Measurements from ENCODE around the gene DYNC2LI1. TPM values are rescaled to one million over a fixed set of nuclear protein-coding genes. Genes with fewer than 3 reads are reported as not detected.

Gene DYNC2LI1
- total and polyA plus RNA-seq, 7 donors: 11.7 to 32.1 (median 26.8) TPM

DNA sequence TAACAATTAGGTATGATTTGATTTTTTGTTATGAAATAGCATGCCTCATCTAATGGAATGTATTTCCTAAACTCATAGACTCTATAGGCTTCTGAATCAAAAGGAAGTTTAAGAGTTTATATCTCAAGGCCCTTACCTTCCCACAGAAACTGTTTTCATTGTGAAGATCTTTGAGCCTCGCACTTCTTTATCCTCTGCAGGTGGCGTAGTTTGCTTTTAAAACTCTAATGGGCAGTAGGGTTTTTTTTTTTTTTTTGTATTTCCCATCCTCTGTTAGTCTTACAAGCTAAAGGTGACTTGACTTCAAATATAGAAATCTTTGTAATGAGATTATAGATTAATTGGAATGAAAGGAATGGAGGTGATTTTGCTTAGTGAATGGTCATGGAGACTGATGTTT is 28.3 kb downstream of the DYNC2LI1 start:
- no peak for TF ChIP-seq POLR2AphosphoS5 (IDR thresholded peaks at IDR 0.05)
- TF ChIP-seq, protein P1, sequence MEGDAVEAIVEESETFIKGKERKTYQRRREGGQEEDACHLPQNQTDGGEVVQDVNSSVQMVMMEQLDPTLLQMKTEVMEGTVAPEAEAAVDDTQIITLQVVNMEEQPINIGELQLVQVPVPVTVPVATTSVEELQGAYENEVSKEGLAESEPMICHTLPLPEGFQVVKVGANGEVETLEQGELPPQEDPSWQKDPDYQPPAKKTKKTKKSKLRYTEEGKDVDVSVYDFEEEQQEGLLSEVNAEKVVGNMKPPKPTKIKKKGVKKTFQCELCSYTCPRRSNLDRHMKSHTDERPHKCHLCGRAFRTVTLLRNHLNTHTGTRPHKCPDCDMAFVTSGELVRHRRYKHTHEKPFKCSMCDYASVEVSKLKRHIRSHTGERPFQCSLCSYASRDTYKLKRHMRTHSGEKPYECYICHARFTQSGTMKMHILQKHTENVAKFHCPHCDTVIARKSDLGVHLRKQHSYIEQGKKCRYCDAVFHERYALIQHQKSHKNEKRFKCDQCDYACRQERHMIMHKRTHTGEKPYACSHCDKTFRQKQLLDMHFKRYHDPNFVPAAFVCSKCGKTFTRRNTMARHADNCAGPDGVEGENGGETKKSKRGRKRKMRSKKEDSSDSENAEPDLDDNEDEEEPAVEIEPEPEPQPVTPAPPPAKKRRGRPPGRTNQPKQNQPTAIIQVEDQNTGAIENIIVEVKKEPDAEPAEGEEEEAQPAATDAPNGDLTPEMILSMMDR (IDR thresholded peaks at IDR 0.05): no peak
- no peak for TF ChIP-seq POLR2A (IDR thresholded peaks at IDR 0.05)
- TF ChIP-seq EP300 (IDR thresholded peaks at IDR 0.05): no peak
- Histone ChIP-seq H3K27me3 (no peaks in the 10 kb centered on the region), H3K9me3 (no peaks in the 10 kb centered on the region), H3K27ac (no peak overlapping the region), H3K4me1 (no peaks in the 10 kb centered on the region), H3K36me3 (peaks cover 0 to 54% (median 3%) of the 10 kb centered on the region in 4 donors), H3K4me3 (no peak overlapping the region)
- WGBS, 2 donors: 63 to 93% methylated on average over 2 of the region's 2 CpGs
- intact Hi-C loops (cut with DNase I): no loop called here
- no peak for DNase-seq

DNA sequence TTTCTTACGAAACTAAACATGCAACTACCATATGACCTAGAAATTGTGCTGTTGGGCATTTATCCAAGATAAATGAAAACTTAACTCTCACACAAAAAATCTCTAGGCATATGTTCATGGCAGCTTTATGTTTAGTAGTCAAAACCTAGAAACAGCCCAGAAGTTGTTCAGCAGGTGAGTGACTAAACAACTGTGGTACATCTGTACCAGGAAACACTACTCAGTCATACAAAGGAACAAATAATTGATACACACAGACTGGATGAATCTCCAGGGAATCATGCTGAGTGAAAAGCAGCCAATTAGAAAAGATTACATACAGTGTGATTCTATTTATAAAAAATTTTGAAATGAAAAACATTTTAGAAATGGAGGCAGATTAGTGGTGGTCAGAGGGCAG is 29.3 kb downstream of the DYNC2LI1 start:
- no peak for DNase-seq
- no peaks in the 10 kb centered on the region for H3K9me3 ChIP-seq
- intact Hi-C loops (cut with DNase I): no loop called here
- TF ChIP-seq POLR2AphosphoS5 (IDR thresholded peaks at IDR 0.05): no peak
- TF ChIP-seq, protein P1 (IDR thresholded peaks at IDR 0.05): no peak
- peaks cover 0 to 58% (median 2%) of the 10 kb centered on the region in 4 donors for H3K36me3 ChIP-seq
- H3K4me1 ChIP-seq: no peaks in the 10 kb centered on the region
- no peak overlapping the region for H3K4me3 ChIP-seq
- H3K27ac ChIP-seq: no peak overlapping the region
- H3K27me3 ChIP-seq: no peaks in the 10 kb centered on the region
- WGBS, 2 donors: 41 to 81% methylated on average over 1 of the region's 1 CpG

DNA sequence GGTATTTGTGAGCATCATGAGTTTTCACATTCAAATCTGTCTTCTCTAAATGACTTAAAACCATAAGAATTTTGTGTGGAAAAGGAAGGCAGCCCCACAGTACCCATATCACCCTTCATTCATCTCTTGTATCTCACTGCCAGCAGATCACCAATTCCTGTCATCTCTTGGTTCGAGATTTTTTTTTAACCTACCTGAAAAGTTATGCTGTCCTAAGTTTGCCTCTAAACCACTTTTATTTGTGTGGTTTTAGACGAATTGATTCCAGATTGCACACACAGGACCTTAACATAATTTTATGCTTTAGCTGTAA is 32.8 kb downstream of the DYNC2LI1 start:
- Histone ChIP-seq H3K36me3 (peaks cover 0 to 77% (median under 1%) of the 10 kb centered on the region in 4 donors), H3K27ac (no peak overlapping the region), H3K9me3 (no peaks in the 10 kb centered on the region), H3K27me3 (no peaks in the 10 kb centered on the region), H3K4me1 (no peaks in the 10 kb centered on the region), H3K4me3 (no peak overlapping the region)
- intact Hi-C loops (cut with DNase I): no loop called here
- no peak for TF ChIP-seq EP300 (IDR thresholded peaks at IDR 0.05)
- TF ChIP-seq, protein P1 (IDR thresholded peaks at IDR 0.05): no peak
- TF ChIP-seq POLR2AphosphoS5 (IDR thresholded peaks at IDR 0.05): no peak
- no peak for TF ChIP-seq POLR2A (IDR thresholded peaks at IDR 0.05)
- no peak for DNase-seq
- 52 to 81% methylated on average over 2 of the region's 2 CpGs for WGBS, 2 donors

DNA sequence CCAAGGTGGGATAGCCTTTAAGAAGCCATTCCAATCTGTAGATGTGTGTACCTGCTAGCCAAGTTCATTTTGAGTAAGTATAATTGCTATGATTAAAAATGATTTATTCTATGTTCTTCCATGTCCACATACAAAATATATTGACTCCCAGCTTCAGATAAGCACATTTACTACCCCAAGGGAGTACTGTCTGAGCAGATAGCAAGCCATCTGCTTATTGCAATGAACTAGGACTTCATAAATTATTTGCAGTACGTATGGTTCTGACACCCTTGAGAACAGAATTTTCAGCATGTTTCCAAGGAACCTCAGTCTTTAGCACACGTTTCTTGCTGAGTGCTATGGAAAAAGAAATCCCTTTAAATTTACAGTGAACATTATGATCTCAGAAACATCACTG is 36.6 kb downstream of the DYNC2LI1 start:
- 80 to 84% methylated on average over 2 of the region's 2 CpGs for WGBS, 2 donors
- intact Hi-C loops (cut with DNase I): no loop called here
- Histone ChIP-seq H3K4me3 (no peak overlapping the region), H3K9me3 (no peaks in the 10 kb centered on the region), H3K27me3 (no peaks in the 10 kb centered on the region), H3K36me3 (peaks cover 0 to 61% (median 0%) of the 10 kb centered on the region in 4 donors), H3K27ac (no peak overlapping the region), H3K4me1 (no peaks in the 10 kb centered on the region)
- no peak for DNase-seq
- TF ChIP-seq POLR2A (IDR thresholded peaks at IDR 0.05) (no peak), EP300 (IDR thresholded peaks at IDR 0.05) (no peak), POLR2AphosphoS5 (IDR thresholded peaks at IDR 0.05) (no peak)
- TF ChIP-seq, protein P1 (IDR thresholded peaks at IDR 0.05): no peak

DNA sequence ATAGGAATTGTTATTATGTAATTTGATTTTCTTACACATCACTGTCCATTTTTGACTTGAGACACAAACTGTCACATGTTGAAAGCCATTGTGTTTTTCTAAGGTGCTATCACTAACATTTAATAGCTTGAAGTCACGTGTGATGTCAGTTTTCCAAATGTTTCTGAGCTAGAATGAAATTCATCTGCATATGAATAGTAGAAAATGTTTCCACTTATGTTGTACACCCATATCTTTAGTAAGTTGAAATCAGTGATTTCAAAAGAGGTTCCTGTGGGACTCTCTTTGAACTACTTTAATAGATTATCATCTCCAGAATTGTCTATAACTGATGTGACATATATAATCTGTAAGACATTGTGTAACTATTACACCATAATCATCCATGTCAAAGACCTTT is 37.0 kb downstream of the DYNC2LI1 start:
- Histone ChIP-seq H3K36me3 (peaks cover 0 to 57% (median 0%) of the 10 kb centered on the region in 4 donors), H3K4me3 (no peak overlapping the region), H3K9me3 (no peaks in the 10 kb centered on the region), H3K4me1 (no peaks in the 10 kb centered on the region), H3K27me3 (no peaks in the 10 kb centered on the region), H3K27ac (no peak overlapping the region)
- DNase-seq: no peak
- intact Hi-C loops (cut with DNase I): no loop called here
- 69 to 84% methylated on average over 1 of the region's 1 CpG for WGBS, 2 donors
- TF ChIP-seq, protein P1 (IDR thresholded peaks at IDR 0.05): no peak
- TF ChIP-seq EP300 (IDR thresholded peaks at IDR 0.05) (no peak), POLR2AphosphoS5 (IDR thresholded peaks at IDR 0.05) (no peak), POLR2A (IDR thresholded peaks at IDR 0.05) (no peak)
